Astrocyte of the spinal cord (primary cell): ENCODE results near the gene COA8.

Source experiments
- DNase-seq: peaks from one replicate; pipeline ENCODE4 v3.0.0; 2011; ENCODE audit warnings: low read depth, low spot score
- H3K4me3 ChIP-seq: 2 replicates; pipeline ENCODE4 v1.5.1; 2011; ENCODE audit warnings: low read depth, mild to moderate bottlenecking, low read length, moderate library complexity
- in situ Hi-C: cut with HindIII; loops from 2 replicates; pipeline ENCODE4 v1.10.0; 2017; ENCODE audit warnings: low sequenced_read_pairs
- TF ChIP-seq, protein P1 (sequence below): IDR thresholded peaks from 2 replicates; pipeline ENCODE4 v1.5.1; 2012; ENCODE audit warnings: low read depth, mild to moderate bottlenecking, low read length, inconsistent platforms

The COA8 gene

DNA sequence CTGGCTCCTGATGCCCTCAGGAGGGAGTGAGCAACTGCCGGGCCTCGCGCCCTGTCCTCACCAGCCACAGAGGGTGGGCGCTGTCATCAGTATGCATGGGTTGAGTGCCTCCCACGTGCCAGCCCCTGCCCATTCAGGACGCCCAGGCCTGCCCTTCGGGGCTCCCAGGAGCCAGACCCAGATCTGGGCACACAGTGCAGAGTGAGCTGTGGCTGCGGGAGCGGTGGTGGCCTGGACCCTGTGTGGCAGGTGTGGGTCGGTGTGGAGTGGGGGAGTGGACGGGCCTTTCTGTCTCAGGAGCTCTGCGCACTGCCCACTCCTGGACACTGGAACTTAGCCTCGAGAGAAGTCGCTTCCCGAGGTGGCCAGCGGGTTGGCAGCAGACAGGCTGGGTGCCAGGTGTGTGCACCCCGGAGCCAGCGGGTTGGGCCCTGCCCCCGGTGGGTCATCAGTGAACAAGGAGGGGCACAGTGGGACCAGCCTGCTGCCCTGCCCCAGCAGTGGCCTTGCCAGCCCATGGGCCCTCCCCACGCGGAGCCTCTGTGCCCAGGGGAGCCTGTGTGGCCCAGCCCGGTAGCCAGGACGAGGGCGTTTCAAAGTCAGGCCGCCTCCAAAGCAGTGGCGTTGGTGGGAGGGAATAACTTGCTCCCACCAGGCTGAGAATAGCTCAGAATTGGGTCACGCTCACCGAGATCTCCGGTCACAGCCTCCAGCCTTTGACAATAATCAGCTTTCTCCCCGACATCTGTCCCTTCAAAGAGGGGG is 24.3 kb upstream of the COA8 start:
- no peak for DNase-seq
- in situ Hi-C loops = no loop called here
- TF ChIP-seq, protein P1, sequence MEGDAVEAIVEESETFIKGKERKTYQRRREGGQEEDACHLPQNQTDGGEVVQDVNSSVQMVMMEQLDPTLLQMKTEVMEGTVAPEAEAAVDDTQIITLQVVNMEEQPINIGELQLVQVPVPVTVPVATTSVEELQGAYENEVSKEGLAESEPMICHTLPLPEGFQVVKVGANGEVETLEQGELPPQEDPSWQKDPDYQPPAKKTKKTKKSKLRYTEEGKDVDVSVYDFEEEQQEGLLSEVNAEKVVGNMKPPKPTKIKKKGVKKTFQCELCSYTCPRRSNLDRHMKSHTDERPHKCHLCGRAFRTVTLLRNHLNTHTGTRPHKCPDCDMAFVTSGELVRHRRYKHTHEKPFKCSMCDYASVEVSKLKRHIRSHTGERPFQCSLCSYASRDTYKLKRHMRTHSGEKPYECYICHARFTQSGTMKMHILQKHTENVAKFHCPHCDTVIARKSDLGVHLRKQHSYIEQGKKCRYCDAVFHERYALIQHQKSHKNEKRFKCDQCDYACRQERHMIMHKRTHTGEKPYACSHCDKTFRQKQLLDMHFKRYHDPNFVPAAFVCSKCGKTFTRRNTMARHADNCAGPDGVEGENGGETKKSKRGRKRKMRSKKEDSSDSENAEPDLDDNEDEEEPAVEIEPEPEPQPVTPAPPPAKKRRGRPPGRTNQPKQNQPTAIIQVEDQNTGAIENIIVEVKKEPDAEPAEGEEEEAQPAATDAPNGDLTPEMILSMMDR = no peak
- no peak overlapping the region for H3K4me3 ChIP-seq

DNA sequence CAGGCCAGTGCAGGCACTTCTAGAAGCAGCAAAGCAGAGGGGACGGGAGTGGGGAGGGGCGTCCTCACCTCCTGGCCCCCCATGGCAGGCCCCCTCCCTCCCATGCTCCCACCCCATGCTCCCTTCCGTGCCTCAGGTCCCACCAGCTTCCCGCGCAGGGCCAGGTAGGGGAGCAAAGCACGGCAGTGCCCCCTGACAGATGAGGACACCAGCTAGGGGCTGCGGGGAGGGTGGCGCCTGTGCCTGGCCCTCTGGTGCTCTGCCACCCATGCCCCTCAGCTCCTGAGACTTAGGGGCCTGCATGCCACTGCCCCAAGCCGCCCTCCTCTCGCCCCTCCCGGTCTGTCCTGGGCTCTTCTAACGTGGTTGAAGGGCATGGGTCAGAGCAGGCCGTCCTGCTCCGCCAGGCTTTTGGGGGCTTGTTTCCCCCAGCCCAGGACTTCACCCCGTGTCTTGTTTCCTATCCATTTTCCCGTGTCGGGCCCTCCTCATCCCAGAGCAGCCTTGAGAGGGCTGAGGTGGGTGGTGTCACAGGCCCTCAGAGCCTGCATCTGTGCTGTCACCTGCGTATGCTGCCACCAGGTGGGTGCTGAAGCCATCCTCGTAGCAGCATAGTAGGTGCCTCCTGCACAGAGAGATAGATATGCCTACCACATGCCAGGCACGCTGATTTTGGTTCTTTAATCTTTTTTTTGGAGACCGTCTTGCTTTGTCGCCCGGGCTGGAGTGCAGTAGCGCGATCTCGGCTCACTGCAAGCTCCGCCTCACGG is 23.5 kb upstream of the COA8 start:
- in situ Hi-C loops = no loop called here
- no peak overlapping the region for H3K4me3 ChIP-seq
- TF ChIP-seq, protein P1 = no peak
- DNase-seq = no peak

DNA sequence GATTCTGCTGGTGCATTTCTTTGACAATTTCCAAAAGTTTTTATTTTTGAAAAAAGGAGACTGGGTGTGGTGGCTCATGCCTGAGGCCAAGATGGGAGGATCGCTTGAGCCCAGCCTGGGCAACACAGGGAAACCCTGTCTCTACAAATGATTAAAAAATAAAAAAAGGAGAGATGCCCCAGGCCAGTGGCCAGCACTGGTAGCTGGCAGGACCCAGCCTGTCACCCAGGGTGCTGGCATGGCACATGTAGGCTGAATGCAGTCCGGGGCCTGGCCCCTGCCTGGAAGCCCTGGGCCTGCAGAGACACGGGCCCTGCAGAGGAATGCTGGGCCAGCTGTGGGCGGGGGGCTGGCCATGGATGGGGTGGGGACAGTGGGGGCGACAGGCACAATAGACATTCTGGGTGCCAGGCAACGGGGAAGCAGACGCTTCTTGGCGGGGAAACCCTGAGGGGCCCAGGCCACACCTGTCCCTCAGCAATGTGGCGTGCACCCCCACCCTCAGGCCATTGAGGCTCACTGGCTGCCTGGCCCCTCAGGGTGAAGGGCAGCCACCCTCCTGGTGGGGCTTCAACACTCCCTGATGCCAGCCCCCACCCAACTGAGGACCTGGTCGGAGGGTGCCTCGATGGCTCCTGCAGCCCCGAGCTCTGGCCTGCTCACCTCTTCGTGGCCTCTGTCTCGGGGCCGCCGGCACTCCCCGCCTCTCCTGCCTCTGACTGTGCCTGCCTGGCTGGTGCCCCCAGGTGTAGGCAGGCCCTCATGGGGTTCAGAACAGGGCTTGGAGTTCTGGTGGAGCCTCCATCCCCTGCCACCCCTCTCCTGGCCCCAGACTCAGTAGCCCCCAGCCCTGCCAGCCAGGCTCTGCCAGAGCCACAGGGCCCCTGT is 21.7 kb upstream of the COA8 start:
- no peak for DNase-seq
- no peak overlapping the region for H3K4me3 ChIP-seq
- TF ChIP-seq, protein P1 = no peak
- in situ Hi-C loops = no loop called here

DNA sequence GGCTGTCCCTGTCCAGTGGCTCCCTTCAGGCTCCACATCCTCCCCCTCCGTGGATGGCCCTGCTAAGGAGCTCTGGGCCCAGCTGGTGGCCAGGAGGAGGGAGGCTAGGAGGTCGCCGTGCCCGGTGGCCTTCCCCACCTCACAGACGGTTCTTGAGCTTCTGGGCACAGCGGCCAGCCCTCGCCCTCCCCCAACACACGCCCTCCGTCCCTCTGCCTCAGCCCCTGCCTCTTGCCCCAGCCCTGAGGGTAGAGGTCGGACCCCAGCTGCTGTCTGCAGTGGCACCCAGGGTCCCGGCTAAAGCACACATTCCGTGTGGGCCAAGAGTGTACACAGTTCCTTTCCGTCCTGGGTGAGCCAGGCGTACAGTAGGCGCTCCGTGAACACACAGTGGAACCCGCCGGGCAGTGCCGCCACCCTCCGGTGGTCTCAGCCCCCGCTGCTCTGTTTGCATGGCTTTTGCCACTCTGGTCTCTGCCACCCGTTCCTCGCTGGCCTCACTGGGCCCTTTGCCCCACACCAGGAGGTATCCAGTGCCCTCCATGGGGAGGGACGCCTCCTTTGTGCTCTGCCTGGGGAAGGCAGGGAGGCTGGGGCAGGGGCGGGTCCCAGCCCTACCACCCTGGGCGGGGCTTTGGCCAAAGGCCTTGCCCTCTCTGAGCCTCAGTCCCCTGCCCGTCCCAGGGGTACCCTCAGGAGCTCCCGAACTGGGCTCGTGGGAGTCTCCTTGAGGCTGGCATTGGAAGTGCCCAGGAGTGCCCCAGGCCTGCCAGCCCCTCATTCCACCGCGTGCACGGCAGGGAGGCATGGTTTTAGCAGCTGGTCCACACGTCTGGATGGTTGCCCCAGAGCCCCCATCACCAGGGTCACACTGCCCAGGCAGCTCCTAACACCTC is 20.8 kb upstream of the COA8 start:
- H3K4me3 ChIP-seq = no peak overlapping the region
- TF ChIP-seq, protein P1 = peak; percentile 7
- in situ Hi-C loops = no loop called here
- no peak for DNase-seq

DNA sequence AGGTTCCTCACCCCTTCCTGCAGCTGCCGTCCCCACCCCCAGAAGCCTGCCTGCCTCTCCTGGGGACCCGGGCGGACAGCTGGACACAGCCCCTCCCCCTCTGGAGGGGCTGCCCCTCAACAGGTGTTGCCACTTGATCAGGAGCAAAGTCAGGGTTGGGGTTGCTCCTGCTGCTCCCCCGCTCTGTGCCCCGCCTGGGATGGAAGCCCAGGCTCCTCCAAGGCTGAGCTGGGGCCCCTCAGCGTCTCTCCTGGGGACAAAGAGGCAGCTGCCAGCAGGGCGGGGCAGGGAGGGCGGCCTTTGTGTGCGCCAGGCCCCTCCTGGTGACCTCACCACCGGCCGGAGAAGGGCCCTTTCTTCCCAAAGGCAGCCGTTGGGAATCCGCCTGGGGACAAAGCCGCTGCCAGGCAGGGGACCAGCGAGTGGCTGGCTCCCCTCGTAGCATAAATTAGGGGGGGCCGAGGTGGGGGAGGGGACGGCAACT is 20.1 kb upstream of the COA8 start:
- TF ChIP-seq, protein P1 = no peak
- in situ Hi-C loops = no loop called here
- no peak for DNase-seq
- H3K4me3 ChIP-seq = no peak overlapping the region
